ENCODE measurements around the gene POLQ.
"Not testable (repeated sequence)": the region's sequence is repeated elsewhere in the genome, so short reads cannot be mapped to it uniquely, and the experiment has no call there.

POLQ gene

GRCh38 chr3:121505256-121505655, 40.5 kb downstream of the POLQ start:
- no peak for DNase-seq

DNA sequence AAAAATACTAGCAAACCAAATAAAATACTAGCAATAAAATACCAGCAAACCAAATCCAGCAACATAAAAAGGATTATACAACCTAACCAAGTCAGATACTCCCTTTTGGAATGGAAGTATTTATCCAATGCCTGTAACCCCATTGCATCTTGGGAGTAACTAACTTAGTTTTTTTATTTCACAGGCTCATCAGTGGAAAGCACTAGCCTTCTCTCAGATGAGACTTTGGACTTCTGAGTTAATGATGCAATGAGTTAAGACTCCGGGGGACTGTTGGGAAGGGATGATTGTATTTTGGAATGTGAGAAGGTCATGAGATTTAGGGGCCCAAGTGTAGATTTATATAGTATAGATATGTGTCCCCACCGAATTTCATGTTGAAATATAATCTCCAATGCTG, 41.2 kb downstream of the POLQ start:
- no peak for DNase-seq

- no peak for DNase-seq
Observed at GRCh38 chr3:121496786-121497185, 49.0 kb downstream of the POLQ start.

GRCh38 chr3:121493431-121493830, 52.4 kb downstream of the POLQ start:
- DNase-seq: no peak

DNA sequence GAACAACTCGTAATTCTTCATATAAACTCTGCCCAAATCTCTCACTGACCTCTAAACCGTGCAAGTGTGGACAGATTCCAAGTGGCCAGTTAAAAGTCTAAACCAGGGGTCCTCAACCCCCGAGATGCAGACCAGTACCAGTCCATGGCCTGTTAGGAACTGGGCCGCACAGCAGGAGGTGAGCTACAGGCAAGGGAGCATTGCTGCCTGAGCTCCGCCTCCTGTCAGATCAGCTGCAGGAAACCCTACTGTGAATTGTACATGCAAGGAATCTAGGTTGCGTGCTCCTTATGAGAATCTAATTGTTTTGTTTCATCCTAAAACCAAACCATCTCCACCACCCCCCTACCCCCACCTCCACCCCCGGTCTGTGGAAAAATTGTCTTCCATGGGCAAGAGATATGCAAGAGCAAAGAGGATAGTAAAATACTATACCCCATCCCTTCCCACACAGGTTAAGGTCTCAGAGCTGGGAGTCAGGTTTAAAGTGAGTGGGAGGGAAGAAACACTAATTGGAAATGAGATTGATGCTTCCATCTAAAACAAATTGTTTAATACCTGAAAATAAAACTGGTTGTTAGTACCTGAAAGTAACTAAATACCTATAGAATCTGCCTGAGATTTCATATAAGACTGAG, 54.0 kb downstream of the POLQ start:
- DNase-seq: no peak

DNA sequence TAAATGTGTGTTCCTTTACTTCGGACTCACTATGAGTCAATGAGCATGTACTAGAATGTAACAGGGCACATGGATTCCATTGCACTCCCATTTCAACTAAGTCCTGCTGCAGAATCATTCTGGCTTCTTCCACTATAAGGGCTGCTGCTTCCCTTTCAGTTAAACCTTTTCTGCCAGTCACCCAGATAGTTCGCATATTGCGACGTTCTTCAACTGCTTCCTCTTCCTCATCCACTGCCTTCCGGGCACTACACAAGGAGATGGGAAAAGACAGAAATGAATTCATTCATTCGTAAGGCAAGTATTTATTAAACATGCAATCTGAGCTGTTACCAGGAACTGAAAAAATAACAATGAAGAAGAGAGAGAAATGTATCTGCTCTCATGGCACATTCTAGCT, 55.6 kb downstream of the POLQ start:
- no peak for DNase-seq

GRCh38 chr3:121488628-121489027, 57.2 kb downstream of the POLQ start:
- DNase-seq: no peak

- no peak for DNase-seq
Observed at GRCh38 chr3:121483290-121483689, 62.5 kb downstream of the POLQ start.

- no peak for DNase-seq
Observed at GRCh38 chr3:121482660-121483059, 63.1 kb downstream of the POLQ start.

- DNase-seq: no peak
Observed at GRCh38 chr3:121481106-121481880, 64.5 kb downstream of the POLQ start.

DNA sequence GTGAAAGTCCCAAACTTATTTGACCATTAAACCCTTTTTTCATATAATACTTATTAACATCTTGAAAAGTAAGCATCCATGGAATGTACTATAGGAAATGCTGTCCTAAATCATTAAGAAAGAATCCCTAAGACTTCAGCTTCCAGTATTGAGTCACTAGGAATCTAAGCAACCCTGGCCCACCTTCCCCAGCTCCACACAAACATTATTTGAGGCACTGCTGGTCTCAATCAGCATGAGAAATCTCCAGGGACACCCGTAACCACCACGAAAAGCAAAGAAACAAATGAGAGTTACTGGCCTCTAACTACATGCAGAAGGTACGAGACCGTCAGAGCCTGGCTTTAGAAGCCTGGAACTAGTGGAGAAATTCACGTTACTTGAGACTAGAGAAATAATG, 68.2 kb downstream of the POLQ start:
- no peak for DNase-seq

DNA sequence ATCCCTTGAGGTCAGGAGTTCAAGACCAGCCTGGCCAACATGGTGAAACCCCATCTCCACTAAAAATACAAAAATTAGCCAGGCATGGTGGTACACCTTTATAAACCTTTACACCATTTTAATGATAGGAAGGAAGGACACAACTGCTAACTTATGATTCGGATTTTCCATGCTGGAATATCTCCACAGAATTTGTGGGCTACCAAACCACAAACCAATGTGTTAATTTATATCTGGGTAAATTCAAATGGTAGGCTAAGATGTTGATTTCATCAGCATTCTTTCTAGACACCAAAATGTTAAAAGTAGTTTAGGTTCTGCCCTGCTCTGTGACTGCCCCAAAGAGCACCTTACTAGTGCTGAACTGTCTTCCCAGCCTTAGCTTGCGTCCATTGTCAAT, 72.8 kb downstream of the POLQ start:
- no peak for DNase-seq

DNA sequence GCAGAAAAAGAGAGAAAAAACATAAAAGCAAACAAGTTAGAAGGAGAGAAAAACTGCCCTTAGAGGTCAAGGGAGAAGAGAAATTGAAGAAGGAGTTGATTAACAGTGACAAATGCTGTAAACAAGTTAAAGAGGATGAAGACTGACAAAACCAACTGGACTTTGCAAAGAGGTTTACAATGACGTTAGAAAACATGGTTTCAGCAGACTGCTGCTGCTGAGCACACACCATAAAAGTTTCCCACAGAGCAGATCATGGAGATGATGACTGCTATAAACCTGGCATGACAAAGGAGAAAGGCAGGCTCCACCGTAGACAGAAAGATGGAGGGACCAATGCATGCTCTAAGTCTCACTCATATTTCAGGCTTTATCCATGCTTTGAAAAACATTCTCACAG, 78.7 kb downstream of the POLQ start:
- DNase-seq: no peak

DNA sequence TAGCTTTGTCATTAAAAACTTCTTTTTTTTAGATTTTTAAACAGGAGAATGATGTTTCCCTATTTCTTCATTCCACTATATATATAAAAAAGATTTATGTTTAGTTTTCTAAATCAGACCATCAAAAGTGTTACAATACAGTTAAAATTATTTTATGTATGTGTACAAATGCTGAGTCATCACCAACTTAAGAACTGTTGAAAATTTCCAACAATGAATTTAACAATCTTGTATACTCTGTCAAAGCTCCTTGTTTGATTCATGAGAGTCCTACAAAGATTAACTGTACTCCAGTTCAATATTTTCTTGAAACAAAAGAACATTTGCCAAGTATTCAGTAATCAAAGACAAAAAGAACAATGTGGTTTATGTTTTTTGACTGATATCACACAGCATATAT, 82.0 kb downstream of the POLQ start:
- no peak for DNase-seq

DNA sequence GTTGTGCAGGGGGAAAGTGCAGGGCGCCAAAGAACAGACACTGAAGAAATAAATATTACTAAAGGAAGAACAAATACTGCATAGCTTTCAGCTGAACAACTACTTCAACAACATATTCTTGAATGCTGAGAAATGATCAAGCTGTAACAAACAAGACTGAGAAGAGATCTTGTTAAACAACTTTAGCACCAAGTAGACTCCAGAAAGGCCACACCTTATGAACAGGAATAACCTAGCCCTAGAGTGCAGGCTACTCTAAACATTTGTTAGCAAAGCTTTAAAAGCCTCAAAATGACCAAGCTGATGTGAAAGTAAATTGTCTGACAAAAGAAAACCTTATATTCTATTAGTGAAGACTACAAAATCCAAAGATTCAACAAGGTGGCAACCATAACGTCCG, 83.2 kb downstream of the POLQ start:
- DNase-seq: no peak

- DNase-seq: not testable (repeated sequence)
Observed at GRCh38 chr3:121451752-121452151, 94.0 kb downstream of the POLQ start.

DNA sequence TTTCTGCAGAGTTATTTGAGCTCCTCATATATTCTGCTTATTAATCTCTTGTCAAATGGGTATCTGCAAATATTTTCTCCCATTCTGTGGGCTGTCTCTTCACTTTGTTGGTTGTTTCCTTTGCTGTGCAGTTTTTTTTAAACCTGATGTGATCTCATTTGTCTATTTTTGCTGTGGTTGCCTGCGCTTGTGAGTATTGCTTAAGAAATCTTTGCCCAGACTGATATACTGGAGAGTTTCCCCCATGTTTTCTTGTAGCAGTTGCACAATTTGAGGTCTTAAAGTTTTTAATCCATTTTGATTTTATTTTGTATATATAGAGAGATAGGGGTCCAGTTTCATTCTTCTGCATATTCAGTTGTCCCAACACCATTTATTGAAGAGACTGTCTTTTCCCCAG, 102.3 kb downstream of the POLQ start:
- DNase-seq: no peak

DNA sequence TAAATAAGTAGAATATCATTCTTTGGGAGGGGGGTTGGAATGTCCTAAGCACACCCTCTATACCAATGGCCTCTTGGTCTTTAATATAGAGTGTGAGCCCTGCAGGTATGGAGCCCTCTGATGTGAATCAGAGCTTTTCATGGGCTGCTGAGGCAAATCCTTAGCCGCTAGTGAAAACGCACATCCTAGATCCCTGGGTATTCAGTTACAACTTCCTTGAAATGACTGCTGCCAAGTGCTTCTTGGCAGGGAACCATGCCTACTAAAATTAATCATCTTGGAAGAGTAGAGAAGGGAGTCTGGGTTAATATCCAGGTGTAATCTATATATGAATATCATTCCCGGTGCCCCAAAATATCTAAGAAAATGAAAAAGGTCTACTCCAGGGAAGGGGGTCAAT, 109.1 kb downstream of the POLQ start:
- DNase-seq: no peak

GRCh38 chr3:121436074-121436473, 109.7 kb downstream of the POLQ start:
- no peak for DNase-seq

DNA sequence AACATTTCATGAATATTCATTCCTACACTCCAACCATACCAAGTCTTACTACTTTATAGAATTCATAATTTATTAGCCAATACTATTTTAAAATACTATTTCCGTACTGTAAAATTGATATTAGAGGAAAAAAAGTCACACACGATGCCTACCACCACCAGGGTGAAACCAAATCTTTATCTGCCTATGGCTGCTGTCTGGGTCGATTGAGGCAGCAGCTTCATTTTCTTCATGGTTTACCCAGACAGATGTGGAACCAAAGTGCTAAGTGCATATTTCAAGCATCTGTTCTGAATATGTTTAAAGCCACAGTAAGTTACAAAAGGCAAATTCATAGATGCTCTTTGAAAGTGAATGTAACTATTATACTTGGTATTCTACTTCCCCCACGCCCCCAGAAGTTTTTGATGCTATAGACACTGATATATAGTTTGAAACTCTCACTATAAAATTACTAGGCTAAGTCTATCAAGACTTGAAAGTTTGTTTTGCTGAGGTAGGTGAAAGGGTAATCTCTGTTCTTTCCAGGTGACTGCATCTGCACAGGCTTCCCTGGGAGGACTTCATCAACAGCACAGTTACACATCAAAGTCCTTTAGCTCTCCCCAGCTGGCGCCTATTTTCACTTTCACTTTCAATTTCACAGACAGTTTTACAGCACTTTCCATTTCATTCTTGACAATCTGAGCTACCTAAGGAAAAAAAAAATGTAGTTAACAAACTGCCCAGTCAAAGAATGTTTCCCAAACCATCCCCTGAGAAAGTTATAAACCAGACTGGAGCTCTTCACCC, 113.9 kb downstream of the POLQ start:
- no peak for DNase-seq

DNA sequence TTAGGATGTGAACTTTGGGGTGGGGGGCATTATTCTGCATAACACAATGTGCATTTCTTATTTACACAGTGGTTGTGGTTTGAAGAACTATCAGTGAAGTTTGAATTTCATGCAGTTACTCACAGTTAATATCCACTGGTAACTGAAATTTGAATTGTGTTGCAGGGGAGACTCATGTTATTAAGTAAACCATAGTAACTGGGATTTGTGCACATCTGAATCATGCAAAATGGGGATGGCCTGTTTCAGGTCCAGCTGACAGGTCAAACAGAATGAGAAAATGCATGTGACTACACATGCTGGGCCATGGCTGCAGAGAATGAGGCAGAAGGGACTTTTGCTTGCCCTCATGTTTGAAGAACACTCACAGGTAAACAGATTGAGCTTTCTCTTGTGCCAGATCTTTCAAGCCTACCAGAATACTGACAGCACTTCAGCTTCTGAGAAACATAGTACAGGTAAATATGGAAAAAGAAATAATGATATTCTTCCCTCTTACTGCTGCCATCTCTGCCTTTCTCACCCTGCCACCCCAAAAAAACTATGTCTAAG, 115.0 kb downstream of the POLQ start:
- no peak for DNase-seq

- no peak for DNase-seq
Observed at GRCh38 chr3:121424549-121424948, 121.2 kb downstream of the POLQ start.

DNA sequence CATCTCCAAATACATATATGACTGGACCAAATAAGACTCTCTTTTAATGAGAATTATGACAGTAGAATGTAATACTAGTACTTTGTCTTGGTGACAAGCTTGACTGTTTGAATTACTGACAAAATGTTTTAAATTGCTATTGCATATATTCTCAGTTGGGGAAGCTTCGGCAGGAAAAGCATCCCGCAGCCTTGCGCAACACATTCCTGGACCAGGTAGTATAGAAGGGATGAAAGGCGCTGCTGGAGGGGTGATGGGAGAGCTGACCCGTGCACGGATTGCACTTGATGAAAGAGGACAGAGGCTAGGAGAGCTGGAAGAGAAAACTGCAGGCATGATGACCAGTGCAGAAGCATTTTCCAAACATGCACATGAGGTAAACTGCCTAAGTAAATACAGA, 127.6 kb downstream of the POLQ start:
- no peak for DNase-seq

DNA sequence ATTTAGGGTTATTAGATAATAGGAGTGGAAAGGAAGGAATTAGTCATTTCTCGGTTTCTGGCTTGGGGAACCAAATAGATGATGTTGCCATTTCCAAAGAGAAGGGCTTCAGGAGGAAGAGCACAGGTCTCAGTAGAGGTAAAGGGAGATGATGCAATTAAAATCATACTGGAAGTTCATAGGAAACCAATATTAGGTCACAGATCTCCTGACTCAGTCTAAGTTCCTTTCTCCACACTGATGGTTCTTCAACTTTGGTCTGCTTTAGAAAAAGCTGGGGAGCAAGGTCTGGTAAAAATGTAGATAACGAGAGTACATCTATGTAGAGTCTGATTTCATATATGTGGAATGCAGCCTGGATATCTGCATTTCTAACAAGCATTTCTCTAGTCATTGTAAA, 130.9 kb downstream of the POLQ start:
- no peak for DNase-seq
